GM23338 (cell line): Measurements from ENCODE around the gene STRIP1.

ENCODE experiments used
- CREB1 ChIP-seq: fragments of 250-450 bp; sonication (Bioruptor Pico); IDR thresholded peaks from 2 replicates; pipeline ENCODE4 v1.5.0; 2020; ENCODE audit warnings: low read depth, mild to moderate bottlenecking, moderate library complexity
- EZH2 ChIP-seq: fragments of 200-600 bp; sonication (generic); IDR thresholded peaks from one replicate; pipeline ENCODE4 v1.8.0; 2017; ENCODE audit warnings: antibody characterized with exemption, mild to moderate bottlenecking, low read depth; ENCODE audit not compliant: unreplicated experiment
- EZH2phosphoT487 ChIP-seq: fragments of 200-600 bp; sonication (generic); IDR thresholded peaks from one replicate; pipeline ENCODE4 v1.8.1; 2018; ENCODE audit warnings: antibody characterized with exemption; ENCODE audit not compliant: unreplicated experiment
- JUNB ChIP-seq: IDR thresholded peaks from one replicate; pipeline ENCODE4 v1.6.1; 2016; ENCODE audit warnings: antibody characterized with exemption; ENCODE audit not compliant: unreplicated experiment
- NANOG ChIP-seq: IDR thresholded peaks from 2 replicates; pipeline ENCODE4 v1.6.1; 2016; ENCODE audit warnings: antibody characterized with exemption, borderline replicate concordance
- POLR2AphosphoS5 ChIP-seq: IDR thresholded peaks from 2 replicates; pipeline ENCODE4 v1.6.1; 2016; ENCODE audit warnings: antibody characterized with exemption, low read depth
- STAT1 ChIP-seq: IDR thresholded peaks from one replicate; pipeline ENCODE4 v1.6.1; 2016; ENCODE audit warnings: antibody characterized with exemption; ENCODE audit not compliant: unreplicated experiment
- TF ChIP-seq, protein P1 (sequence below), 2 experiments: fragments of 200-600 bp in 1 of 2; sonication (generic) in 1 of 2; conservative IDR thresholded peaks; 2 replicates each; pipeline versions ENCODE4 v1.5.1 to v1.6.1; 2016 to 2017; ENCODE audit warnings: antibody characterized with exemption in 2 of 2, low read depth in 2 of 2, mild to moderate bottlenecking in 2 of 2, moderate library complexity in 1 of 2
- TF ChIP-seq, protein P2 (sequence below): IDR thresholded peaks from one replicate; pipeline ENCODE4 v1.6.1; 2018; ENCODE audit warnings: antibody characterized with exemption; ENCODE audit not compliant: unreplicated experiment
- TF ChIP-seq, protein P3 (sequence below): fragments of 250-450 bp; sonication (Bioruptor Pico); IDR thresholded peaks from 2 replicates; pipeline ENCODE4 v1.5.0; 2020; ENCODE audit warnings: mild to moderate bottlenecking, moderate library complexity

DNA sequence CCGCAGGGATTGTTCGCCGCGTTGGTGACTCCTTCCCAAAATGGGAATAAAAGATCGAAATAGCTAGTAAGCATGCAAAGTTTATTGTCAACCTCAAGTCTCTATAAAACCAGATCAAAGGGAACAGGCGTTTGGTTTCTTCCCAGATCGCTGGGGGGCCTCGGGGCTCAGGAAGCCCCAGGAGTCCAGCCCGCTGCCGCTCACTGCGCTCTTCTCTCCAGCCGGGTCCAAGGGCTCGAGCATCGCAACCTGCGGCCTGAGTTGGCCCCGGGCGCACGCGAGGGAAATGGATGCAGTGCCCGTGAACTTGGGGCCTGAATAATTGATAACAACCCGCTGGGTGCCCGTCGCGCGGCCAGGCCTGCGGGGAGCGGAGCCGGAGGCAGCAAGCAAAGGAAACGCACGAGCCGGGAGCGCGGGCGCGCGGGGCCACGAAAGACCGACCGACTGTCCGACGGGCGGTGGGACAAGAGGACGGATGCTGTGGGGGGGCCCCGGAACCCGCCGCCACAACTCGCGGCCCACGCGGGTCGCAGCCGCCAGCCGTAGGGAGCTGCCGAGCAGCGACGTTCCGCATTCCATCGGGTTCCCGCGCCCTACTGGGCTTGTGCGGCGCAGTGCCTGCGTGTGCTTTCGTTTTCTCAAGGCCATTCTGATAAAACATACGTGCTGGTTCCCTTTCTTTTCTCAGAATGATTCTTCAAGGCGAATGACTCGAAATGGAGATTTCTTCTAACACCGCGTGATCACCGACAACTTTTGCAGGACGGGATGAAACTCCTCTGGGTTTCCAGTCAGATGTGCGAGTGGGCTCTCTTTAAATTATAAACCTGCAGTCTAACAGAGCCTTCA is 50.0 kb downstream of the STRIP1 start:
- TF ChIP-seq EZH2 = peak; percentile 93
- TF ChIP-seq JUNB = no peak
- TF ChIP-seq, protein P1, sequence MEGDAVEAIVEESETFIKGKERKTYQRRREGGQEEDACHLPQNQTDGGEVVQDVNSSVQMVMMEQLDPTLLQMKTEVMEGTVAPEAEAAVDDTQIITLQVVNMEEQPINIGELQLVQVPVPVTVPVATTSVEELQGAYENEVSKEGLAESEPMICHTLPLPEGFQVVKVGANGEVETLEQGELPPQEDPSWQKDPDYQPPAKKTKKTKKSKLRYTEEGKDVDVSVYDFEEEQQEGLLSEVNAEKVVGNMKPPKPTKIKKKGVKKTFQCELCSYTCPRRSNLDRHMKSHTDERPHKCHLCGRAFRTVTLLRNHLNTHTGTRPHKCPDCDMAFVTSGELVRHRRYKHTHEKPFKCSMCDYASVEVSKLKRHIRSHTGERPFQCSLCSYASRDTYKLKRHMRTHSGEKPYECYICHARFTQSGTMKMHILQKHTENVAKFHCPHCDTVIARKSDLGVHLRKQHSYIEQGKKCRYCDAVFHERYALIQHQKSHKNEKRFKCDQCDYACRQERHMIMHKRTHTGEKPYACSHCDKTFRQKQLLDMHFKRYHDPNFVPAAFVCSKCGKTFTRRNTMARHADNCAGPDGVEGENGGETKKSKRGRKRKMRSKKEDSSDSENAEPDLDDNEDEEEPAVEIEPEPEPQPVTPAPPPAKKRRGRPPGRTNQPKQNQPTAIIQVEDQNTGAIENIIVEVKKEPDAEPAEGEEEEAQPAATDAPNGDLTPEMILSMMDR (conservative IDR thresholded peaks at IDR 0.05; ENCODE audit: low read depth in 2 of 2) = no peak
- TF ChIP-seq POLR2AphosphoS5 = no peak
- no peak for TF ChIP-seq CREB1 (CRISPR knock-in tag)
- TF ChIP-seq STAT1 = no peak
- TF ChIP-seq, protein P2, sequence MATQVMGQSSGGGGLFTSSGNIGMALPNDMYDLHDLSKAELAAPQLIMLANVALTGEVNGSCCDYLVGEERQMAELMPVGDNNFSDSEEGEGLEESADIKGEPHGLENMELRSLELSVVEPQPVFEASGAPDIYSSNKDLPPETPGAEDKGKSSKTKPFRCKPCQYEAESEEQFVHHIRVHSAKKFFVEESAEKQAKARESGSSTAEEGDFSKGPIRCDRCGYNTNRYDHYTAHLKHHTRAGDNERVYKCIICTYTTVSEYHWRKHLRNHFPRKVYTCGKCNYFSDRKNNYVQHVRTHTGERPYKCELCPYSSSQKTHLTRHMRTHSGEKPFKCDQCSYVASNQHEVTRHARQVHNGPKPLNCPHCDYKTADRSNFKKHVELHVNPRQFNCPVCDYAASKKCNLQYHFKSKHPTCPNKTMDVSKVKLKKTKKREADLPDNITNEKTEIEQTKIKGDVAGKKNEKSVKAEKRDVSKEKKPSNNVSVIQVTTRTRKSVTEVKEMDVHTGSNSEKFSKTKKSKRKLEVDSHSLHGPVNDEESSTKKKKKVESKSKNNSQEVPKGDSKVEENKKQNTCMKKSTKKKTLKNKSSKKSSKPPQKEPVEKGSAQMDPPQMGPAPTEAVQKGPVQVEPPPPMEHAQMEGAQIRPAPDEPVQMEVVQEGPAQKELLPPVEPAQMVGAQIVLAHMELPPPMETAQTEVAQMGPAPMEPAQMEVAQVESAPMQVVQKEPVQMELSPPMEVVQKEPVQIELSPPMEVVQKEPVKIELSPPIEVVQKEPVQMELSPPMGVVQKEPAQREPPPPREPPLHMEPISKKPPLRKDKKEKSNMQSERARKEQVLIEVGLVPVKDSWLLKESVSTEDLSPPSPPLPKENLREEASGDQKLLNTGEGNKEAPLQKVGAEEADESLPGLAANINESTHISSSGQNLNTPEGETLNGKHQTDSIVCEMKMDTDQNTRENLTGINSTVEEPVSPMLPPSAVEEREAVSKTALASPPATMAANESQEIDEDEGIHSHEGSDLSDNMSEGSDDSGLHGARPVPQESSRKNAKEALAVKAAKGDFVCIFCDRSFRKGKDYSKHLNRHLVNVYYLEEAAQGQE = no peak
- TF ChIP-seq, protein P3, sequence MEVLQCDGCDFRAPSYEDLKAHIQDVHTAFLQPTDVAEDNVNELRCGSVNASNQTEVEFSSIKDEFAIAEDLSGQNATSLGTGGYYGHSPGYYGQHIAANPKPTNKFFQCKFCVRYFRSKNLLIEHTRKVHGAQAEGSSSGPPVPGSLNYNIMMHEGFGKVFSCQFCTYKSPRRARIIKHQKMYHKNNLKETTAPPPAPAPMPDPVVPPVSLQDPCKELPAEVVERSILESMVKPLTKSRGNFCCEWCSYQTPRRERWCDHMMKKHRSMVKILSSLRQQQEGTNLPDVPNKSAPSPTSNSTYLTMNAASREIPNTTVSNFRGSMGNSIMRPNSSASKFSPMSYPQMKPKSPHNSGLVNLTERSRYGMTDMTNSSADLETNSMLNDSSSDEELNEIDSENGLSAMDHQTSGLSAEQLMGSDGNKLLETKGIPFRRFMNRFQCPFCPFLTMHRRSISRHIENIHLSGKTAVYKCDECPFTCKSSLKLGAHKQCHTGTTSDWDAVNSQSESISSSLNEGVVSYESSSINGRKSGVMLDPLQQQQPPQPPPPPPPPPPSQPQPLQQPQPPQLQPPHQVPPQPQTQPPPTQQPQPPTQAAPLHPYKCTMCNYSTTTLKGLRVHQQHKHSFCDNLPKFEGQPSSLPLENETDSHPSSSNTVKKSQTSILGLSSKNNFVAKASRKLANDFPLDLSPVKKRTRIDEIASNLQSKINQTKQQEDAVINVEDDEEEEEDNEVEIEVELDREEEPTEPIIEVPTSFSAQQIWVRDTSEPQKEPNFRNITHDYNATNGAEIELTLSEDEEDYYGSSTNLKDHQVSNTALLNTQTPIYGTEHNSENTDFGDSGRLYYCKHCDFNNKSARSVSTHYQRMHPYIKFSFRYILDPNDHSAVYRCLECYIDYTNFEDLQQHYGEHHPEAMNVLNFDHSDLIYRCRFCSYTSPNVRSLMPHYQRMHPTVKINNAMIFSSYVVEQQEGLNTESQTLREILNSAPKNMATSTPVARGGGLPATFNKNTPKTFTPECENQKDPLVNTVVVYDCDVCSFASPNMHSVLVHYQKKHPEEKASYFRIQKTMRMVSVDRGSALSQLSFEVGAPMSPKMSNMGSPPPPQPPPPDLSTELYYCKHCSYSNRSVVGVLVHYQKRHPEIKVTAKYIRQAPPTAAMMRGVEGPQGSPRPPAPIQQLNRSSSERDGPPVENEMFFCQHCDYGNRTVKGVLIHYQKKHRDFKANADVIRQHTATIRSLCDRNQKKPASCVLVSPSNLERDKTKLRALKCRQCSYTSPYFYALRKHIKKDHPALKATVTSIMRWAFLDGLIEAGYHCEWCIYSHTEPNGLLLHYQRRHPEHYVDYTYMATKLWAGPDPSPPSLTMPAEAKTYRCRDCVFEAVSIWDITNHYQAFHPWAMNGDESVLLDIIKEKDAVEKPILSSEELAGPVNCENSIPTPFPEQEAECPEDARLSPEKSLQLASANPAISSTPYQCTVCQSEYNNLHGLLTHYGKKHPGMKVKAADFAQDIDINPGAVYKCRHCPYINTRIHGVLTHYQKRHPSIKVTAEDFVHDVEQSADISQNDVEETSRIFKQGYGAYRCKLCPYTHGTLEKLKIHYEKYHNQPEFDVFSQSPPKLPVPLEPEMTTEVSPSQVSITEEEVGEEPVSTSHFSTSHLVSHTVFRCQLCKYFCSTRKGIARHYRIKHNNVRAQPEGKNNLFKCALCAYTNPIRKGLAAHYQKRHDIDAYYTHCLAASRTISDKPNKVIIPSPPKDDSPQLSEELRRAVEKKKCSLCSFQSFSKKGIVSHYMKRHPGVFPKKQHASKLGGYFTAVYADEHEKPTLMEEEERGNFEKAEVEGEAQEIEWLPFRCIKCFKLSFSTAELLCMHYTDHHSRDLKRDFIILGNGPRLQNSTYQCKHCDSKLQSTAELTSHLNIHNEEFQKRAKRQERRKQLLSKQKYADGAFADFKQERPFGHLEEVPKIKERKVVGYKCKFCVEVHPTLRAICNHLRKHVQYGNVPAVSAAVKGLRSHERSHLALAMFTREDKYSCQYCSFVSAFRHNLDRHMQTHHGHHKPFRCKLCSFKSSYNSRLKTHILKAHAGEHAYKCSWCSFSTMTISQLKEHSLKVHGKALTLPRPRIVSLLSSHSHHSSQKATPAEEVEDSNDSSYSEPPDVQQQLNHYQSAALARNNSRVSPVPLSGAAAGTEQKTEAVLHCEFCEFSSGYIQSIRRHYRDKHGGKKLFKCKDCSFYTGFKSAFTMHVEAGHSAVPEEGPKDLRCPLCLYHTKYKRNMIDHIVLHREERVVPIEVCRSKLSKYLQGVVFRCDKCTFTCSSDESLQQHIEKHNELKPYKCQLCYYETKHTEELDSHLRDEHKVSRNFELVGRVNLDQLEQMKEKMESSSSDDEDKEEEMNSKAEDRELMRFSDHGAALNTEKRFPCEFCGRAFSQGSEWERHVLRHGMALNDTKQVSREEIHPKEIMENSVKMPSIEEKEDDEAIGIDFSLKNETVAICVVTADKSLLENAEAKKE (CRISPR knock-in tag) = no peak
- TF ChIP-seq EZH2phosphoT487 = peak; percentile 83
- TF ChIP-seq NANOG = no peak
